ENCODE results near the gene GJD3.

Gene GJD3

DNA sequence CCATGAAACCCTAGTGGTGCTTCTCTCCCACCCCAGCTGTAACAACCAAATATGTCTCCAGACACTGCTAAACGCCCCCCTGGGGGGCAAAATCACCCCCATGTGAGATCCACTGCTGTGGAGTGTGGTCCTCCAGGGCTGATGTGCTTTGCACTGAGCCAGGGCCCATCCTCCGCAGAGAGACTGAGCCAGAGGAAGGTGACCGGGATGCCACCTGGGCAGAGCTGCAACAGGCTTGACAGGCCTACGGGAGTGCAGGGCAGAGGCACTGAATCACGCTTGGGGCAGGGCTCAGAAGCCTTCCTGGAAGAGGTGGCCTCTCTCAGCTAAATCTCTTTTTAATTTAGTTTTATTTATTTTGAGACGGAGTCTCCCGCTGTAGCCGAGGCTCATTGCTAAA, 4.4 kb downstream of the GJD3 start:
- peaks cover 14% of the 10 kb centered on the region for H3K36me3 ChIP-seq
- TF ChIP-seq, protein P1, sequence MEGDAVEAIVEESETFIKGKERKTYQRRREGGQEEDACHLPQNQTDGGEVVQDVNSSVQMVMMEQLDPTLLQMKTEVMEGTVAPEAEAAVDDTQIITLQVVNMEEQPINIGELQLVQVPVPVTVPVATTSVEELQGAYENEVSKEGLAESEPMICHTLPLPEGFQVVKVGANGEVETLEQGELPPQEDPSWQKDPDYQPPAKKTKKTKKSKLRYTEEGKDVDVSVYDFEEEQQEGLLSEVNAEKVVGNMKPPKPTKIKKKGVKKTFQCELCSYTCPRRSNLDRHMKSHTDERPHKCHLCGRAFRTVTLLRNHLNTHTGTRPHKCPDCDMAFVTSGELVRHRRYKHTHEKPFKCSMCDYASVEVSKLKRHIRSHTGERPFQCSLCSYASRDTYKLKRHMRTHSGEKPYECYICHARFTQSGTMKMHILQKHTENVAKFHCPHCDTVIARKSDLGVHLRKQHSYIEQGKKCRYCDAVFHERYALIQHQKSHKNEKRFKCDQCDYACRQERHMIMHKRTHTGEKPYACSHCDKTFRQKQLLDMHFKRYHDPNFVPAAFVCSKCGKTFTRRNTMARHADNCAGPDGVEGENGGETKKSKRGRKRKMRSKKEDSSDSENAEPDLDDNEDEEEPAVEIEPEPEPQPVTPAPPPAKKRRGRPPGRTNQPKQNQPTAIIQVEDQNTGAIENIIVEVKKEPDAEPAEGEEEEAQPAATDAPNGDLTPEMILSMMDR (IDR thresholded peaks at IDR 0.05; ENCODE audit: low read depth, low read length) = no peak
- DNase-seq = no peak
- no peak overlapping the region for H3K27ac ChIP-seq
- no peaks in the 10 kb centered on the region for H3K9me3 ChIP-seq (ENCODE audit: severe bottlenecking)
- H3K27me3 ChIP-seq (ENCODE audit: insufficient read depth, low read depth, severe bottlenecking) = no peaks in the 10 kb centered on the region
- no peak overlapping the region for H3K4me3 ChIP-seq (ENCODE audit: low read depth, low read length)

DNA sequence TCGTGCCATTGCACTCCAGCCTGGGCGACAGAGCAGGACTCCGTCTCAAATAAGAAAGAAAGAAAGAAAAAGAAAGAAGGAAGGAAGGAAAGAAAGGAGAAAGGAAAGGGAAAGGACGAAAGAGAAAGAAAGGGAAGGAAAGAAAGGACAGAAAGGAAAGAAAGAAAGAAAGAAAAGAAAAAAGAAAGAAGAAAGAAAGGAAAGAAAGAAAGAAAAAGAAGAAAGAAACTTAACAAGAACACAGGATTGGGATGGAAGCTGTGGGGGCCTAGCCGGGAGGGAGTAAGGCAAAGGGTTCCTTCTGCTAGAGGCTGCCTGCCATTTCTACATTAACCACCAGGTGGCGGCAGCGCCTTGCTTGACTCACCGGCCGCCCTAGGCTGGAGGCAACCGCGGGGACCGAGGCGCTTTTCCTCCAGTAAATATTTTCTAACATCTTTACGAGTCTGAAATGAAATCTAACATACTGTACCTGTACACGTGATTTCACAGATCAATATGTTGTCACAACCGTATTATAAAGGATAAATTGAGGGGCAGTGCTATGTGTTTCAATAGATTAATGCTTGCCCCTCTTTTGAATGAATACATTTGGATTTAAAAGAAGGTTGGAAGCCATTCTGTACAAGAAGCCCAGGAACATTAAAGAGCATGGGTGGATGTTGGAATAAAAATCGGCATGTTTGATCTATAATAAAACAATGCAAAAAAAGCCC, 6.1 kb downstream of the GJD3 start:
- TF ChIP-seq, protein P1 (IDR thresholded peaks at IDR 0.05; ENCODE audit: low read depth, low read length) = peak; percentile 98
- Histone ChIP-seq H3K9me3 (ENCODE audit: severe bottlenecking) (no peaks in the 10 kb centered on the region), H3K36me3 (peaks cover 26% of the 10 kb centered on the region), H3K4me3 (ENCODE audit: low read depth, low read length) (peak overlapping the region; percentile 29), H3K27ac (peak overlapping the region; percentile 2; the same call in 1 of the 2 replicates), H3K27me3 (ENCODE audit: insufficient read depth, low read depth, severe bottlenecking) (no peaks in the 10 kb centered on the region)
- peak; percentile 94 for DNase-seq

DNA sequence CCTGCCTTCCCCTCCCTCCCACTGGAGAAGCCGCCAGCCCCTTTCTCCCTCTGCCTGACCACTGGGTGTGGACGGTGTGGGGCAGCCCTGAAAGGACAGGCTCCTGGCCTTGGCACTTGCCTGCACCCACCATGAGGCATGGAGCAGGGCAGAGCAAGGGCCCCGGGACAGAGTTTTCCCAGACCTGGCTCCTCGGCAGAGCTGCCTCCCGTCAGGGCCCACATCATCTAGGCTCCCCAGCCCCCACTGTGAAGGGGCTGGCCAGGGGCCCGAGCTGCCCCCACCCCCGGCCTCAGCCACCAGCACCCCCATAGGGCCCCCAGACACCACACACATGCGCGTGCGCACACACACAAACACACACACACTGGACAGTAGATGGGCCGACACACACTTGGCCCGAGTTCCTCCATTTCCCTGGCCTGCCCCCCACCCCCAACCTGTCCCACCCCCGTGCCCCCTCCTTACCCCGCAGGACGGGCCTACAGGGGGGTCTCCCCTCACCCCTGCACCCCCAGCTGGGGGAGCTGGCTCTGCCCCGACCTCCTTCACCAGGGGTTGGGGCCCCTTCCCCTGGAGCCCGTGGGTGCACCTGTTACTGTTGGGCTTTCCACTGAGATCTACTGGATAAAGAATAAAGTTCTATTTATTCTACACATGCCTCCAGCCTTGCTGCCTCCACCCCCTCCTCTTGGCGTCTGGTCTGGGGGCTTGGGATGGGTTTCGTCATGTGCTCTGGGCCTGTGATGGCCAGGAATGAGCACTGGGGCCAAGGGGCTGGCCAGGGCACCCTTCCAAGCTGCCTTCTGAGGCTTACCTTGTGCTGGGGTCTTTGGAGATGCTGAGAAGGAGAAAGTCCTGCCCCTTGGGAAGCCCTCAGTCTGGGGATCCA, 7.3 kb downstream of the GJD3 start:
- TF ChIP-seq, protein P1 (IDR thresholded peaks at IDR 0.05; ENCODE audit: low read depth, low read length) = no peak
- no peak for DNase-seq
- no peak overlapping the region for H3K4me3 ChIP-seq (ENCODE audit: low read depth, low read length)
- no peaks in the 10 kb centered on the region for H3K9me3 ChIP-seq (ENCODE audit: severe bottlenecking)
- H3K36me3 ChIP-seq = peaks cover 38% of the 10 kb centered on the region
- no peaks in the 10 kb centered on the region for H3K27me3 ChIP-seq (ENCODE audit: insufficient read depth, low read depth, severe bottlenecking)
- H3K27ac ChIP-seq = peak overlapping the region; percentile 2; the same call in 1 of the 2 replicates

DNA sequence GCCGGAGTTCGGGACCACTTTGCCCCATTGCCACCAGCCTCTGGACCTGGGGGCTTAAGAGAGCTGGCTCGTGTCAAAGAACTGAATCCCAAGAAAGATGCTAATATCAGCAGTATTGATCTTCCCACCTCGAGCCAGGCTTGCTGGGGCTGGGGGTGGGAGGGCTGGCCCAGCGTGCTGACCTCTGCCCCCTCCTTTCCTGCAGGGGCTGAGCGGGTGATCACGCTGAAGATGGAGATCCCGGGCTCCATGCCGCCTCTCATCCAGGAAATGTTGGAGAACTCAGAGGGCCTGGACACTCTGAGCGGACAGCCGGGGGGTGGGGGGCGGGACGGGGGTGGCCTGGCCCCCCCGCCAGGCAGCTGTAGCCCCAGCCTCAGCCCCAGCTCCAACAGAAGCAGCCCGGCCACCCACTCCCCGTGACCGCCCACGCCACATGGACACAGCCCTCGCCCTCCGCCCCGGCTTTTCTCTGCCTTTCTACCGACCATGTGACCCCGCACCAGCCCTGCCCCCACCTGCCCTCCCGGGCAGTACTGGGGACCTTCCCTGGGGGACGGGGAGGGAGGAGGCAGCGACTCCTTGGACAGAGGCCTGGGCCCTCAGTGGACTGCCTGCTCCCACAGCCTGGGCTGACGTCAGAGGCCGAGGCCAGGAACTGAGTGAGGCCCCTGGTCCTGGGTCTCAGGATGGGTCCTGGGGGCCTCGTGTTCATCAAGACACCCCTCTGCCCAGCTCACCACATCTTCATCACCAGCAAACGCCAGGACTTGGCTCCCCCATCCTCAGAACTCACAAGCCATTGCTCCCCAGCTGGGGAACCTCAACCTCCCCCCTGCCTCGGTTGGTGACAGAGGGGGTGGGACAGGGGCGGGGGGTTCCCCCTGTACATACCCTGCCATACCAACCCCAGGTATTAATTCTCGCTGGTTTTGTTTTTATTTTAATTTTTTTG, 8.5 kb downstream of the GJD3 start:
- Histone ChIP-seq H3K36me3 (peaks cover 45% of the 10 kb centered on the region), H3K27me3 (ENCODE audit: insufficient read depth, low read depth, severe bottlenecking) (no peaks in the 10 kb centered on the region), H3K27ac (no peak overlapping the region), H3K4me3 (ENCODE audit: low read depth, low read length) (no peak overlapping the region), H3K9me3 (ENCODE audit: severe bottlenecking) (no peaks in the 10 kb centered on the region)
- DNase-seq = no peak
- TF ChIP-seq, protein P1 (IDR thresholded peaks at IDR 0.05; ENCODE audit: low read depth, low read length) = no peak

DNA sequence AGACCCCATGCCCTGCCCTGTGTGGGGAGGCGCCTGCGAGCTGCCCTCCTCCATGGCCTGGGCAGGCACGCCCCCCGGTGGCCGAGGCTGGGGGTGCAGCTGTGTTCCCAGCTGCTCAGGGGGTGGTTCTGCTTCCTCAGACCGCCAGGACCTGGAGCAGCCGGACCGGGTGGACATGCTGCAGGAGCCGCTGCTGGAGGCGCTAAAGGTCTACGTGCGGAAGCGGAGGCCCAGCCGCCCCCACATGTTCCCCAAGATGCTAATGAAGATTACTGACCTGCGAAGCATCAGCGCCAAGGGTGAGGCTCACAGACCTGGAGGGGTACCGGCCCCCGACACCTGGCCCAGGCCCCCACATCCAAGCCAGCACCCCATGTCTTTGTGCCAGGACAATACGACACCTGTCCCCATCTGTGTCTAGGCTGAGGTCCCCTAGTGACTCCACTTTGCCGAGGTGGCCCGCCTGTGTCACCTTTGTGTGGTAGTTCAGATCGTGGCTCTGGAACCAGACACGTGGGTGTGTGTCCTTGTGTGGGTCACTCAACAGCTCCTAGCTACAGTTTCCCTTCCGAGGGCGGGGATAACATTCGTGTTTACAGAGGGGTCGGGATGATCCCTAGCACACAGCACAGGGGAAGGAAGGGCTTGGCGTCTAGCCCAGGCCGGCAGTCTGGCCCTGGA, 9.3 kb downstream of the GJD3 start:
- Histone ChIP-seq H3K4me3 (ENCODE audit: low read depth, low read length) (no peak overlapping the region), H3K36me3 (peaks cover 46% of the 10 kb centered on the region), H3K9me3 (ENCODE audit: severe bottlenecking) (no peaks in the 10 kb centered on the region), H3K27ac (no peak overlapping the region; the same call in 1 of the 2 replicates), H3K27me3 (ENCODE audit: insufficient read depth, low read depth, severe bottlenecking) (no peaks in the 10 kb centered on the region)
- TF ChIP-seq, protein P1 (IDR thresholded peaks at IDR 0.05; ENCODE audit: low read depth, low read length) = peak; percentile 98
- DNase-seq = peak; percentile 90

Measured in WERI-Rb-1 (cell line).